Activated CD4-positive, alpha-beta T cell treated with anti-CD3 and anti-CD28 coated beads for 1 hour (primary cell): ENCODE measurements around the gene CCDC57.

Source experiments
- DNase-seq: peaks from one replicate; pipeline ENCODE4 v3.0.0-alpha.2; 2020

The CCDC57 gene

GRCh38 chr17:82118815-82119380 is 93.7 kb downstream of the CCDC57 start:
- DNase-seq: no peak

GRCh38 chr17:82118168-82118814 is 94.4 kb downstream of the CCDC57 start:
- DNase-seq: no peak

GRCh38 chr17:82117139-82118090 is 95.2 kb downstream of the CCDC57 start:
- DNase-seq: no peak

GRCh38 chr17:82116246-82116645 is 96.4 kb downstream of the CCDC57 start:
- no peak for DNase-seq

GRCh38 chr17:82114872-82115271 is 97.8 kb downstream of the CCDC57 start:
- no peak for DNase-seq

- no peak for DNase-seq
Measured at GRCh38 chr17:82114447-82114846, 98.2 kb downstream of the CCDC57 start.

GRCh38 chr17:82113941-82114340 is 98.7 kb downstream of the CCDC57 start:
- DNase-seq: no peak

- DNase-seq: no peak
Measured at GRCh38 chr17:82113422-82113821, 99.2 kb downstream of the CCDC57 start.

DNA sequence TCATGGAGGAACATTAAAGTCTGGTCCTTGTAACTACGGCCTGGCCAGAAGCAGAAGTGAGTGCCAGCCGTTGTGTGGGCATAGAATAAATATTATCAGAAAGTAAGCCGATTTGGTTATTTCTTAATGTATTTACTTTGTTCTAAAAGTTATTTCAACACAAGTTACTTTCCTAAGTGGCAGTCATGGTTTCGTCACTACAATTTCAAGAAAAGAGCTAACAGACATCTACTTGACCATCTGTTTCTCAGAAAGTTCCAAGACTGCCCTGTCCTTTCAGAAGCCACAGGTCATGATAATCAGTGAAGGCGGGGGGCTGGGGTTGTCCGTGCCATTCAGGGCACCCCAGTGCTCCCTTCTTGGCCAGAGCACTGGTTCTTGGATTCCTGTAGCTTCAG is 99.7 kb downstream of the CCDC57 start:
- no peak for DNase-seq

- DNase-seq: no peak
Measured at GRCh38 chr17:82112181-82112913, 100.3 kb downstream of the CCDC57 start.

GRCh38 chr17:82110298-82110697 is 102.3 kb downstream of the CCDC57 start:
- no peak for DNase-seq

DNA sequence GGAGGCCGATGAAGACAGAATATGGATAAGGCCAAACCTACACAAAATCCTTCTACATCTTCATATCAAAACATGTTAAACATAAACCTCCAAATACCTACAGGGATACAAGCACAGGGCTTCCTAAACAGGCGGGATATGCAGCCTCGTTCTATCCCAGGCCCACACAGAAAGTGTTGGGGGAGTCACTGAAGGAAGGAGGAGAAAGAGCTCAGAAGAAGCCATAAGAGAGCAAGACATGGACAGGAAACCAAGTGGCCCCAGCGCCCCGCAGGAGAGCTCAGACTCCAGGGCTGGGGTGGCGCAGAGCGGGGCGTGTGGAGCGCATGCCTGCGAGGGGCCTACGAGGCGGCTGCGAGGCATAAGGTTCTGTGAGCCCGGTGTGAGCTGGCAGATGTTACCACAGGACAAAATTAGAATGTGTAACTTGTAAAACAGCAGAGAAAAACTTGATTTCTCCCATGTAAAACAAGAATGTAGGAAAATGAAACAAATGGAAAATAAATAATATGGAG is 103.6 kb downstream of the CCDC57 start:
- no peak for DNase-seq

GRCh38 chr17:82108496-82108945 is 104.1 kb downstream of the CCDC57 start:
- no peak for DNase-seq

DNA sequence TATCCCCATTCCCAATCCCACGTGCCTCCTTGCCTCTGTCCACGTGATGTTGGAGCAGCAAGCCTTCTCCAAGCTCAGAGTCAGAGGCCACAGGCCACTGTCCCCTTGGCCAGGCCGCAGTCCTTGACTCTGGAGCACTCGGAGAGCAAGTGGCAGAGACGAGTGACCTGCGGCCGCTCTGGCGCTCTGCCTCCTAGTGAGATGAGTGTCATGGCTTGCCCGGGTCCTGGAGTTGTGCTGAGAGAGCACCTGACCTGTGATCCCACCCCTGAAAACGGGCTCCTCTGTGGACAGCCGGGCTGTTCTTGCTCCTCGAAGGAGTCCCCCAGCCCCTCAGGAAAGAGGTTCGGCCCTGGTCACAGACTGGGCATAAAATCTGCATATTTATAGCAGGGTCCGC is 104.6 kb downstream of the CCDC57 start:
- no peak for DNase-seq

DNA sequence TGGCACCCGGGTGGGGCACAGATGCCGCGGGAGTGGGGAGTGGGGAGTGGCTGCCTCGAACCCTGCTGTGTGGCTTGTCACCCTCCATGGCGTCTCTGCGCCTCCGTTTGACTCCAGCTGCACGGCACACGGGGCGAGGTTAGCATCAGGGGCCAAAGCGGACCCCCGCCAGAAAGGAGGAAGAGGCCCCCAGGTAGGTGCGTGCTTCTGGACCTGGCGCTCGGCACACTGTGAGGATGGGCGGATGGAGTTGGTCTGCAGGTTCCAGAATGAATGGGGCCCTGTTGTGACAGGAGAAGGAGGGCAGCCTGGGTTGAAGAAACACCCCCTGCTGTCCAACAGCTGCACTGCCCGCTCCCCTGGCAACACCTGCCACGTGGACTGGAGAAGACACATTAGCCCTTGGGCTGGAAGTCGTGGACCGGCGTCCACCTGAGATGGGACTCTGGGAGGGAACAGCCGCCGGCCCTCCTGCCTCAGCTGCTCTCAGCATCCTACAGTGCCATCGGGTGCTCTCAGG is 105.2 kb downstream of the CCDC57 start:
- no peak for DNase-seq

DNA sequence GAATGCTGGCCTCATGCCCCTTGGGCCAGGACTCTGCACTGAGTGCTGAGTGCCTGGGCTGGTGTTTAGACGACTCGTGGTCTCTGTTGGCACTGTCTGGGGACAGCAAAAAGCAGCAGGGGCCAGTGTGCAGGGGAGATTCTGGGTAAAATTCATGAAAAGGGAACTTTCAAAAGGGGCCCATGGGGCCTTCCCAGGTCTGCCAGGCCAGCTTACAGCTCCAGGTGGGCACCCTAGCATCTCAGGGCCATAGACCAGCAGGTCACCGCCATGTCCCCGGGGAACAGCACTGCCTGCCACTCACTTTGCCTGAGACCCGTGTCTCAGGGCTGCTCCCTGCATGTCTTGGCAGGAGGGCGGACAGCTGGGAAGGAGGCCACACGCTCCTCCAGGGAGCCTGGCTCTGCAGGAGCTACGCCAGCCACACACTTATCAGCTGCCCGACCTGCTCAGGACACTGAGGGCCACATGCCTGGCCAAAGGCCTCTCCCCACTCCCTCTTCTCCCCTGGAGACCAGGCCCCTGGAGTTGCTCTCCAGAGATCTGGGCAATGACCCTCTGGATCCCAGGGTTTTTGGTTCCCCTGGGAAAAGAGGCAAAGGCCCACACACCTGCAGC is 105.8 kb downstream of the CCDC57 start:
- no peak for DNase-seq

DNA sequence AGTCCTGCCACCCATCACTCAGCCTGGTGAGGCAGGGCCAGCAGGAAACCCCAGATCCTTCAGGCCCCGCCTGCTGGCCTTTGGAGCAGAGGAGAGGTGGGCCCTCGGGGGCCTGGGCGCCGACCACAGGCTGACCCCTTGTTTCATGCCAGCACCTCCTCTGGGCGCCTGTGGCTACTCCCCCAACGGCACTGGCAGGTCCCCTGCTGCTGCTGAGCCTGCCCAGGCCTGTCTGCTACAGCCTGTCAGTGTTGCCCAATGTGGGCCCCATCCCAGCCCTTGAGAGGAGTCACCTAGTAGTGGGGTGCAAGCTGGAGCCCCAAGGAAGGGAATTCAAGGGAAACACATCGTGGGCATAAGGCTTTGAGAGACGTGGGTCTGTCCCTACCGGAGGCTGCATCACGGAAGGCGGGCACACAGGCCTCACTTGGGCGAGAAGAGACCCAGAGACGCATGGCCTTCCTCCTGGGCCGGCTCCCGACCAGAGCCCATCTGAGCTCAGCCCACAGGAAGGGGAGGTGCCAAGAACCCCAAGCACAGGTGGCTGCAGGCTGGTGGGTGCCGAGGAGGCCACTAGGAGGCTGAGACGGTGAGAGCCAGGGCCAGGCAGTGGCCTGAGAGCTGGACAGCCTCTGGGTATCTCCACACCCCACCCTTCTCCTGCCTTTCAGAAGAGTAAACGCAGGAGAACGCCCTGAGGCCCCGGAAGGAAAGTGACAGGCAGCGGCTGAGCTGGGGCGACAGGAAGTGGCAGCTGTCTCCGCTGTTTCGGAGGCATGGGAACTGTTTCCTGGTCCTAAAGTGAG is 106.6 kb downstream of the CCDC57 start:
- peak; percentile 38 for DNase-seq

DNA sequence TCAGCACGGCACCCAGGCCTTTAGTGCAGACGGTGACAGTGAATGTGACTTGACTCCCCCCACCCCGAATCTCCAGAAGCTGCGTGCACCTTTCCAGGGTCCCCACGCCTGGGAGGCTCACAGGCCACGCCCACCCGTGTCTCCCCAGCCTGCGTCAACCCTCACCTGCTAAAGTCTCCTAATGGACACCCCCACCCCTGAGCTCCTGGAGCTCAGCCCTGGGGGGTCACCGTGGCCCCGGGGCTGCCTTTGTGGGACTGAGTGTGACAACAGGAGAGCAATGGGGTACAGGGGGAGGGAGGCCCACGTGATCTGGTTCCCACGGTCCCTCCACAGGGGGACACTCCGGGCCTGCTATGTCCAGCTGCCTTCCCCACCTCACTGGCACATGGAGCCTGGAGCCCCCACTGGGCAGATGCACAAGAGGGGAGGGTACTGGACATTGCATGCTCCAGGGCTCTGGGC is 107.2 kb downstream of the CCDC57 start:
- no peak for DNase-seq

- DNase-seq: no peak
Measured at GRCh38 chr17:82104797-82105416, 107.7 kb downstream of the CCDC57 start.
